ENCODE results near the gene PRKAR1B.

GRCh38 chr7:627661-628401 is 99.2 kb downstream of the PRKAR1B start:
- TF ChIP-seq CTCF (IDR thresholded peaks at IDR 0.05 in 8 of 11, conservative IDR thresholded peaks at IDR 0.05 in 3 of 11) (no peak), POLR2A (IDR thresholded peaks at IDR 0.05) (no peak), POLR2AphosphoS5 (IDR thresholded peaks at IDR 0.05) (no peak)
